Measurements from ENCODE around the gene TMEM131L. TPM values are rescaled to one million over a fixed set of nuclear protein-coding genes. Genes with fewer than 3 reads are reported as not detected.
"Not testable (repeated sequence)": the region's sequence is repeated elsewhere in the genome, so short reads cannot be mapped to it uniquely, and the experiment has no call there.

Gene TMEM131L
- total RNA-seq, 1 donor from 2014 or later = 7.6 TPM

- Histone ChIP-seq H3K27me3 (ENCODE audit: control insufficient read depth, insufficient read depth, low read length) (no peaks in the 10 kb centered on the region), H3K36me3 (ENCODE audit: control insufficient read depth, insufficient read depth, low read length) (peaks cover 1% of the 10 kb centered on the region), H3K4me3 (ENCODE audit: low read depth, low read length) (no peak overlapping the region)
- no peak for TF ChIP-seq CTCF (IDR thresholded peaks at IDR 0.05; ENCODE audit: insufficient read depth, low read length, poor library complexity, severe bottlenecking)
- DNase-seq (ENCODE audit: low read depth) = no peak
These were observed 2.9 kb downstream of the TMEM131L start for GRCh38 chr4:153469031-153469430.

DNA sequence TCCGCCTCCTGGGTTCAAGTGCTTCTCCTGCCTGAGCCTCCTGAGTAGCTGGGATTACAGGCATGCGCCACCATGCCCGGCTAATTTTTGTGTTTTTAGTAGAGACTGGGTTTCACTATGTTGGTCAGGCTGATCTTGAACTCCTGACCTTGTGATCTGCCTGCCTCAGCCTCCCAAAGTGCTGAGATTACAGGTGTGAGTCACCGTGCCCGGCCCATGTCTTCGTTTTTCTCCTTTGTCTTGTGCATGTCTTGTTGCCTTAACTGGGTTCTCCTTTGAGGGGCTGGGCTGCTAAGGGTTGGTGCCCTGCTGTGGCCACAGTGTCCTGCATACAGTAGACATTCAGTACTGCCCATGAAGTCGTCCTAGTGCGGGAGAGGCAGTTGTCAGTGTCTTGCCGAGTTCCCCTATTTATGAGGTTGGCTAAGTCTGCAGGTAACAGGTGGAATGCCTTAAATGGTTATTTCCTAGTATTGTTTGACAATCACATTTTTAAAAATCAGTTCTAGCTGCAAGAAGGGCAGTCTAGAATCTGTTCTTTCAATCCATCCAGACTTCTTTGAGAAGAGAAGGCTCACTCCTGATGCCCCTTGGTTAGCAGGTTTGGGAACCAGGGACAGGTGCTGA is 5.0 kb downstream of the TMEM131L start:
- DNase-seq (ENCODE audit: low read depth); H3K4me3 ChIP-seq (ENCODE audit: low read depth, low read length); H3K36me3 ChIP-seq (ENCODE audit: control insufficient read depth, insufficient read depth, low read length); H3K27me3 ChIP-seq (ENCODE audit: control insufficient read depth, insufficient read depth, low read length): not testable (repeated sequence)

DNA sequence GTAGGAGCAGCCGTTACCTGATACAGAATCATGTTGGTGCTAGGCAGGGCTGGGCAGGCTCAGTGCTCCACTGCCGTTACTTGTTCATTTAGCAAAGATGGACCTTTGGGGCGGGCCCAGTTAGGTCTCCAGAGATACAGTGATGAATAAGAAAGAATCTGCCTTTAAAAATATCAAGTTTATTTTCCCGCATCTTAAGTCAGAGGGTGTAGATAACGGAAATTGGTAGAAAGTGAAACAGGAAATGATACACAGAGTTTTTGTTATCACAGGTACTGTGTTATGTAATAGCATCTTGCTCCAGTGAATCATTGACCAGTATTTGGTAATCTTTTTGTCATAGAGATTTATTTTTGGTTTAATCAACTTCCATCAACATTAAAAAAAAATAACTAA is 5.5 kb downstream of the TMEM131L start:
- DNase-seq (ENCODE audit: low read depth) = no peak
- TF ChIP-seq CTCF (IDR thresholded peaks at IDR 0.05; ENCODE audit: insufficient read depth, low read length, poor library complexity, severe bottlenecking) = no peak
- no peak overlapping the region for H3K4me3 ChIP-seq (ENCODE audit: low read depth, low read length)
- H3K36me3 ChIP-seq (ENCODE audit: control insufficient read depth, insufficient read depth, low read length) = peaks cover 1% of the 10 kb centered on the region
- no peaks in the 10 kb centered on the region for H3K27me3 ChIP-seq (ENCODE audit: control insufficient read depth, insufficient read depth, low read length)

GRCh38 chr4:153472122-153473037 is 6.2 kb downstream of the TMEM131L start:
- Histone ChIP-seq H3K27me3 (ENCODE audit: control insufficient read depth, insufficient read depth, low read length) (no peaks in the 10 kb centered on the region), H3K36me3 (ENCODE audit: control insufficient read depth, insufficient read depth, low read length) (peaks cover 1% of the 10 kb centered on the region)
- TF ChIP-seq CTCF (IDR thresholded peaks at IDR 0.05; ENCODE audit: insufficient read depth, low read length, poor library complexity, severe bottlenecking) = no peak

GRCh38 chr4:153474251-153474650 is 8.1 kb downstream of the TMEM131L start:
- Histone ChIP-seq H3K36me3 (ENCODE audit: control insufficient read depth, insufficient read depth, low read length) (peaks cover 1% of the 10 kb centered on the region), H3K4me3 (ENCODE audit: low read depth, low read length) (no peak overlapping the region), H3K27me3 (ENCODE audit: control insufficient read depth, insufficient read depth, low read length) (no peaks in the 10 kb centered on the region)
- no peak for TF ChIP-seq CTCF (IDR thresholded peaks at IDR 0.05; ENCODE audit: insufficient read depth, low read length, poor library complexity, severe bottlenecking)
- DNase-seq (ENCODE audit: low read depth) = no peak

More at GRCh38 chr4:153472122-153473037, 6.2 kb downstream of the TMEM131L start:
- no peak overlapping the region for H3K4me3 ChIP-seq (ENCODE audit: low read depth, low read length)
- DNase-seq (ENCODE audit: low read depth) = no peak

- H3K27me3 ChIP-seq (ENCODE audit: control insufficient read depth, insufficient read depth, low read length) = no peaks in the 10 kb centered on the region
- H3K4me3 ChIP-seq (ENCODE audit: low read depth, low read length) = no peak overlapping the region
- H3K36me3 ChIP-seq (ENCODE audit: control insufficient read depth, insufficient read depth, low read length) = no peaks in the 10 kb centered on the region
- no peak for DNase-seq (ENCODE audit: low read depth)
- no peak for TF ChIP-seq CTCF (IDR thresholded peaks at IDR 0.05; ENCODE audit: insufficient read depth, low read length, poor library complexity, severe bottlenecking)
These were observed 10.8 kb downstream of the TMEM131L start for GRCh38 chr4:153476829-153477574.
